DND-41 (cell line): ENCODE results near the gene ZNF273.

ENCODE experiments used
- ATAC-seq: fragments of 200-7000 bp; cut with Tn5 transposase; 3 replicates; pipeline ENCODE4 v1.9.1; 2021; ENCODE audit warnings: low read depth; ENCODE audit not compliant: insufficient read depth
- DNase-seq: peaks from one replicate; pipeline ENCODE4 v3.0.0-alpha.2; 2020
- H2AFZ ChIP-seq: 2 replicates; pipeline ENCODE4 v1.6.0; 2012; ENCODE audit warnings: low read depth, low read length
- H3K27ac ChIP-seq: 2 replicates; pipeline ENCODE4 v1.5.1; 2012; ENCODE audit warnings: low read length, inconsistent platforms
- H3K27me3 ChIP-seq: fragments of 200-600 bp; sonication (generic); 2 replicates; pipeline ENCODE4 v1.6.0; 2012; ENCODE audit warnings: low read length, mild to moderate bottlenecking, inconsistent platforms; ENCODE audit not compliant: insufficient read depth, poor library complexity
- H3K36me3 ChIP-seq: 2 replicates; pipeline ENCODE4 v1.5.1; 2012; ENCODE audit warnings: low read length, inconsistent platforms; ENCODE audit not compliant: insufficient read depth
- H3K4me1 ChIP-seq: 2 replicates; pipeline ENCODE4 v1.5.1; 2012; ENCODE audit warnings: mild to moderate bottlenecking, low read length; ENCODE audit not compliant: insufficient read depth
- H3K4me2 ChIP-seq: 2 replicates; pipeline ENCODE4 v1.6.0; 2012; ENCODE audit warnings: mild to moderate bottlenecking, moderate library complexity, low read length, inconsistent platforms; ENCODE audit not compliant: insufficient read depth
- H3K4me3 ChIP-seq, 2 experiments: fragments of 200-600 bp in 1 of 2; shearing (Covaris generic) in 1 of 2; 2 replicates each; pipeline ENCODE4 v1.5.1; 2012 to 2016; ENCODE audit warnings: inconsistent platforms in 2 of 2, low read length in 2 of 2, mild to moderate bottlenecking in 2 of 2, low read depth in 1 of 2, moderate library complexity in 1 of 2
- H3K79me2 ChIP-seq: 2 replicates; pipeline ENCODE4 v1.6.0; 2012; ENCODE audit warnings: low read length, inconsistent platforms; ENCODE audit not compliant: insufficient read depth
- H3K9ac ChIP-seq: 2 replicates; pipeline ENCODE4 v1.6.0; 2012; ENCODE audit warnings: low read depth, mild to moderate bottlenecking, inconsistent platforms, low read length, moderate library complexity
- H3K9me3 ChIP-seq: 2 replicates; pipeline ENCODE4 v1.5.1; 2012; ENCODE audit warnings: low read length, moderate library complexity, mild to moderate bottlenecking, inconsistent platforms; ENCODE audit not compliant: insufficient read depth, severe bottlenecking
- H4K20me1 ChIP-seq: 2 replicates; pipeline ENCODE4 v1.6.0; 2012; ENCODE audit warnings: low read length; ENCODE audit not compliant: insufficient read depth
- EZH2 ChIP-seq: IDR thresholded peaks from 3 replicates; pipeline ENCODE4 v1.6.1; 2012; ENCODE audit warnings: borderline replicate concordance, low read depth, mild to moderate bottlenecking, moderate library complexity, low read length, inconsistent platforms; ENCODE audit not compliant: severe bottlenecking
- TF ChIP-seq, protein P1 (sequence below): IDR thresholded peaks from 2 replicates; pipeline ENCODE4 v1.5.1; 2012; ENCODE audit warnings: borderline replicate concordance, low read length, moderate library complexity, mild to moderate bottlenecking; ENCODE audit not compliant: poor library complexity, severe bottlenecking; ENCODE audit errors: extremely low read depth

The ZNF273 gene

DNA sequence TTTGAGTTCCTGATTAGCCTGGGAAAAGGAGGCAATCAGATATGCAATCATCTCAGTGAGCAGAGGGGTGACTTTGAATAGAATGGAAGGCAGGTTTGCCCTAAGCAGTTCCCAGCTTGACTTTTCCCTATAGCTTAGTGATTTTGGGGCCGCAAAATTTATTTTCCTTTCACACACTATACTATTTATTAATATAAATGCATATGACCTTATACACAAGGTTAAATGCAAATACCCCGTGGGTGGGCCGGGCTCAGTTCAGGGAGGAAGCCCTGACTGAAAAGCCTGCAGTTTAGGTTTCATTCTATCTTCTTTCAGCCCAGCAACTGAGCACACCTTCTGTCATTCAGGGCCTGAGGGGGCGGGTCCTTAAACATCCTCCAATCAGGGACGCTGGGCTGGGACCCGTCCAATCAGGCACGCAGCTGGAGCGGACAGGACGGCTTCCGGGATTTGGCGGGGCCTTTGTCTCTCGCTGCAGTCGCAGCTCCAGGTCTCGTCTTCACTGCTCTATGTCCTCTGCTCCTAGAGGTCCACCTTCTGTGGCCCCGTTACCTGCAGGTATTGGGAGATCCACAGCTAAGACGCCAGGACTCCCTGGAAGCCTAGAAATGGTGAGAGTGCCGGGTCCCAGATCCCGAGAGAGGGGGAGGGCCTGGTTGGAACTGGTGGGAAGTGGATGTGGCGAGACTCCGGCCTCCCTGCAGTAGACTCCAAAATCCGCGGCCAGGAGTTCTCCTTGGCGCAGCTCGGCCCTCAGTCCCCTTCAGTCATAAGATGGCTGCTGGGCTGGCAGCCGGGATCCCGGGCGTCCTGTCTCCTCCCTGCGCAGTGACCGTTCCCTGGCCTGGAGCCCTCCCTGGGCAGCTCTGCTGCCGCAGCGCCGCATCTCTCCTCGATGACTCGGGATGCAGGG lies at the start of gene ZNF273:
TSS of gene ZNF273 (plus strand) at position 468 of the 916 bp plus-strand sequence. CDS start at position 513, 45 bp downstream.
- no peaks in the 10 kb centered on the region for H3K9me3 ChIP-seq
- peaks cover 4% of the 10 kb centered on the region; the same call in 1 of the 2 replicates for H4K20me1 ChIP-seq
- peaks cover 48% of the 10 kb centered on the region for H3K4me1 ChIP-seq
- peaks cover 50% of the 10 kb centered on the region for H3K79me2 ChIP-seq
- H3K9ac ChIP-seq = peak within 1 kb of the TSS; percentile 89
- peak within 1 kb of the TSS; percentile 94 for H3K27ac ChIP-seq
- peak within 1 kb of the TSS; percentile 61 for H3K4me2 ChIP-seq
- H2AFZ ChIP-seq = peak within 1 kb of the TSS; percentile 94
- DNase-seq = peak; percentile 97
- H3K36me3 ChIP-seq = peaks cover 17% of the 10 kb centered on the region
- H3K4me3 ChIP-seq = peak within 1 kb of the TSS; percentile 57 to 87
- peak; percentile 97 for ATAC-seq
- TF ChIP-seq EZH2 = no peak
- TF ChIP-seq, protein P1, sequence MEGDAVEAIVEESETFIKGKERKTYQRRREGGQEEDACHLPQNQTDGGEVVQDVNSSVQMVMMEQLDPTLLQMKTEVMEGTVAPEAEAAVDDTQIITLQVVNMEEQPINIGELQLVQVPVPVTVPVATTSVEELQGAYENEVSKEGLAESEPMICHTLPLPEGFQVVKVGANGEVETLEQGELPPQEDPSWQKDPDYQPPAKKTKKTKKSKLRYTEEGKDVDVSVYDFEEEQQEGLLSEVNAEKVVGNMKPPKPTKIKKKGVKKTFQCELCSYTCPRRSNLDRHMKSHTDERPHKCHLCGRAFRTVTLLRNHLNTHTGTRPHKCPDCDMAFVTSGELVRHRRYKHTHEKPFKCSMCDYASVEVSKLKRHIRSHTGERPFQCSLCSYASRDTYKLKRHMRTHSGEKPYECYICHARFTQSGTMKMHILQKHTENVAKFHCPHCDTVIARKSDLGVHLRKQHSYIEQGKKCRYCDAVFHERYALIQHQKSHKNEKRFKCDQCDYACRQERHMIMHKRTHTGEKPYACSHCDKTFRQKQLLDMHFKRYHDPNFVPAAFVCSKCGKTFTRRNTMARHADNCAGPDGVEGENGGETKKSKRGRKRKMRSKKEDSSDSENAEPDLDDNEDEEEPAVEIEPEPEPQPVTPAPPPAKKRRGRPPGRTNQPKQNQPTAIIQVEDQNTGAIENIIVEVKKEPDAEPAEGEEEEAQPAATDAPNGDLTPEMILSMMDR = no peak
- no peaks in the 10 kb centered on the region for H3K27me3 ChIP-seq

DNA sequence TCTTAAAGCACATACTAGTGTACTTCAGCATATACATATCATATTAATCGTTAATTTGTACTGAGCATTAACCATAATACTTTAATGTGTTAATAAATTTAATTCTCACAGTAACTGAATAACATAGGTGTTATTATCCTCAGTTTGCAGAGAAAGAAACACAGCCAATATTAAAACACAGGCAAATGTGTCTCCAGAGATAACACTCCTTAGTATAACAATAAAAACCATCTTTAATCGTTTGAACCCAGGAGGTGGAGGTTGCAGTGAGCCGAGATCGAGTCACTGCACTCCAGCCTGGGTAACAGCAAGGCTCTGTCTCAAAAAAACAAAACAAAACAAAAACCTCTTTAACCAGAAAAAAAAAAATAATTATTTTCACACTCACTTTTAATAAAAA lies 49.4 kb upstream of the ZNF273 start:
- no peaks in the 10 kb centered on the region for H3K4me1 ChIP-seq
- no peak for TF ChIP-seq EZH2
- TF ChIP-seq, protein P1 = no peak
- no peaks in the 10 kb centered on the region for H4K20me1 ChIP-seq
- H2AFZ ChIP-seq = no peak overlapping the region
- DNase-seq = no peak
- H3K4me2 ChIP-seq = no peak overlapping the region
- no peak overlapping the region for H3K9ac ChIP-seq
- H3K79me2 ChIP-seq = no peaks in the 10 kb centered on the region
- H3K27ac ChIP-seq = no peak overlapping the region
- ATAC-seq = no peak
- no peaks in the 10 kb centered on the region for H3K27me3 ChIP-seq
- no peak overlapping the region for H3K4me3 ChIP-seq
- H3K9me3 ChIP-seq = no peaks in the 10 kb centered on the region
- H3K36me3 ChIP-seq = no peaks in the 10 kb centered on the region

DNA sequence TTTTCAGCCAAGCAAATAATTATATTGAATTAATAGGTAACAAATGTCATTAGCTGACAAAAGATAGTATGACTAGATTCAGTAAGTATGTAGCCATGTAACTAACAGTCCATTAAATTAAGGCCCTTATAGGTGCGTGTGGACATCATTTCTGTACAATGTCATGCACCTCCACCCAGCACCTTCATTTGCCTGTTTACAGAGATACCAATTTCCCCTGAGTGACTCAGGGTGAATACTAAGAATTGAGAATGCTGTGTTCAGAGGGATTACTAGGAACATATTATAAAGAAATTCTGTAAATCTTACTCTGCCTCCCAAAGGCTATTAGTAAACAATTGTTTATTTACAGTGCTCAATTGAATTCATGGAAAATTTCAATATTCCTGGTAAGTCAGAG lies 48.1 kb upstream of the ZNF273 start:
- no peaks in the 10 kb centered on the region for H4K20me1 ChIP-seq
- DNase-seq (no peak), ATAC-seq (no peak)
- no peak overlapping the region for H3K4me2 ChIP-seq
- no peaks in the 10 kb centered on the region for H3K79me2 ChIP-seq
- H2AFZ ChIP-seq = no peak overlapping the region
- TF ChIP-seq, protein P1 = no peak
- no peak for TF ChIP-seq EZH2
- no peak overlapping the region for H3K9ac ChIP-seq
- H3K27ac ChIP-seq = no peak overlapping the region
- H3K27me3 ChIP-seq = no peaks in the 10 kb centered on the region
- H3K4me1 ChIP-seq = no peaks in the 10 kb centered on the region
- no peaks in the 10 kb centered on the region for H3K9me3 ChIP-seq
- H3K36me3 ChIP-seq = no peaks in the 10 kb centered on the region
- no peak overlapping the region for H3K4me3 ChIP-seq
